Breast epithelium (tissue), 3 donors: ENCODE results near the gene TVP23B.

Experiments
- POLR2A ChIP-seq: fragments of 450-650 bp; IDR thresholded peaks from one replicate; pipeline ENCODE4 v1.6.1; 2016; ENCODE audit warnings: antibody characterized with exemption, mild to moderate bottlenecking, moderate library complexity
- TF ChIP-seq, protein P1 (sequence below), 3 donors: fragments of 450-650 bp; IDR thresholded peaks; one replicate each; pipeline ENCODE4 v1.5.1; 2016 to 2017; ENCODE audit warnings: antibody characterized with exemption in 3 of 3, mild to moderate bottlenecking in 3 of 3, moderate library complexity in 3 of 3

DNA sequence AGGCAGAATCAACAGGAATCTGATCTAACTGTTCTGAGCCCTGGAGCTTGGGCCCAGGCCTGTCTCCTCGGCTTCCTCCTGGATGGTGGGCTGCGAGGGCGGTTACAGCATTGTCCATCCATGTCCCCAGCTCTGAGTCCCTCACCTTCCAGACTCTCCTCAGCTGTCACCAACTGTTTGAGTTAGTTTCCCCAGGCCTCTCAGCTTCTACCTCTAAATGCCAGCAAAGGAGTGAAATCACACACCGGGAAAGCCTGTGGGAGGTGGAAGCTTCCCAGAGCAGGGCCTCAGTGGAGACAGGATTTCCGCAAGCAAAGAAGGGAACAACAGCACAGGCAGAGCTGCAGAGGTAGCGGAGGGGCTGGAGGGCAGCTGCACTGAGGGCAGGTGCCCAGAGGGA, 67.5 kb downstream of the TVP23B start:
- TF ChIP-seq, protein P1, sequence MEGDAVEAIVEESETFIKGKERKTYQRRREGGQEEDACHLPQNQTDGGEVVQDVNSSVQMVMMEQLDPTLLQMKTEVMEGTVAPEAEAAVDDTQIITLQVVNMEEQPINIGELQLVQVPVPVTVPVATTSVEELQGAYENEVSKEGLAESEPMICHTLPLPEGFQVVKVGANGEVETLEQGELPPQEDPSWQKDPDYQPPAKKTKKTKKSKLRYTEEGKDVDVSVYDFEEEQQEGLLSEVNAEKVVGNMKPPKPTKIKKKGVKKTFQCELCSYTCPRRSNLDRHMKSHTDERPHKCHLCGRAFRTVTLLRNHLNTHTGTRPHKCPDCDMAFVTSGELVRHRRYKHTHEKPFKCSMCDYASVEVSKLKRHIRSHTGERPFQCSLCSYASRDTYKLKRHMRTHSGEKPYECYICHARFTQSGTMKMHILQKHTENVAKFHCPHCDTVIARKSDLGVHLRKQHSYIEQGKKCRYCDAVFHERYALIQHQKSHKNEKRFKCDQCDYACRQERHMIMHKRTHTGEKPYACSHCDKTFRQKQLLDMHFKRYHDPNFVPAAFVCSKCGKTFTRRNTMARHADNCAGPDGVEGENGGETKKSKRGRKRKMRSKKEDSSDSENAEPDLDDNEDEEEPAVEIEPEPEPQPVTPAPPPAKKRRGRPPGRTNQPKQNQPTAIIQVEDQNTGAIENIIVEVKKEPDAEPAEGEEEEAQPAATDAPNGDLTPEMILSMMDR (IDR thresholded peaks at IDR 0.05) = no peak
- no peak for TF ChIP-seq POLR2A
